ENCODE measurements around the gene AUTS2.

AUTS2 gene

GRCh38 chr7:69825113-69825972 is 227.1 kb downstream of the AUTS2 start:
- DNase-seq: no peak

DNA sequence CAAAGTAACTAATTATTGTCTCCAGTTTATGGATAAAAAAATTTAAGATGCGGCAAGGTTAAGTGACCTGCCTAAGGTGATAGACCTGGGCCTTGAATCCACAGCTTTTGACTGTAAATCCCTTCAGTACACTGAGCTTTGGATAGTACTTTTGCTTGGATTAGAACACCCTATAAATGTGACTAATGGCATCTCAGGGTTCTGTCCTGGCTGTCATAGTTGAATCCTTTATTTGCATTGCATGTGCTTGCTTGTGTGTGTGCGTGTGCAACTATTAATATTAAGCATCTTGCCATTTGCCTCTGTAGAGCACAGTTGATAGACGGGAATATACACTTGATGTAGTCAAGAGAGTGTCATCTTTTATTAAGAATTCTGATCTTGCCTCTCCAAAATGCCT is 228.0 kb downstream of the AUTS2 start:
- DNase-seq: no peak

DNA sequence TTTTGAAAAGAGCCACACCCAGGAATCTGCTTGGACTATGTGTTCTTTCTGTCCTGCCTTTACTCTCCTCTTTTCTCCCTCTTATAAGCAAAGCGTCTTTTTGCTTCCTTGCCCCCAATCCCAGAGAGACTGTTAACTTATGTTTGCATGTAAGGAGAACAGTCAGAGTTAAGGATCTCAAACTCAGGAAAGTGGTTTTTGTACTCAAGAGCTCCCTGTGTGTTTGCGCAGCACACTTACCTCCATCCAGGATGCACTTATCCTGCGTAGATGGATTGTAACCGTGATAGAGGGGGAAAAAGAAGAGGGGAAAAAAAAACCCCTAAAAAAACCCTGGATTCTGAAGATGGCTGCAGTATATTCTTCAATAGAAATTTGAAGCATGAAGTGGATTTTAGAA is 228.9 kb downstream of the AUTS2 start:
- DNase-seq: no peak

GRCh38 chr7:69827558-69827957 is 229.3 kb downstream of the AUTS2 start:
- no peak for DNase-seq

- no peak for DNase-seq
These were observed 234.1 kb downstream of the AUTS2 start for GRCh38 chr7:69832356-69832755.

DNA sequence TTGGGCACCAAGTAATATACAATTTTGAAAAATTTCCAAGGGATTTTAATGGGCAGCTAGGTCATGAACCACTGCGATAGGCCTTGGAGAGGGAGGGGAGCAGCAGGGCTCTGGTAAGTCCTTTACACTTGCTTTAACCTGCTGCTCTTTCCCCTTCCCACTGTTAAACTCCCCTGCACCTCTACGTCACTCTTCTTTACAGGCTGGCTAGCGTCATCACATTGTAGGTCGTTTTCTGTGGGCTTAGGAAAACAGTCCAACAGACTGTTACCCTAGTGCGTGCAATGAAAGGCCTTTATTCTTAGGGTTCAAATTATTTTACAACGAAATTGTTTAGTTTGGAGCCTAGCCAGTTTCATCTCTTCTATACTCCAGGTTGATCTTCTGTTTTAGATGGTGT is 235.7 kb downstream of the AUTS2 start:
- DNase-seq: no peak

- DNase-seq: no peak
These were observed 238.4 kb downstream of the AUTS2 start for GRCh38 chr7:69836702-69837101.

GRCh38 chr7:69837387-69838068 is 239.3 kb downstream of the AUTS2 start:
- DNase-seq: no peak

DNA sequence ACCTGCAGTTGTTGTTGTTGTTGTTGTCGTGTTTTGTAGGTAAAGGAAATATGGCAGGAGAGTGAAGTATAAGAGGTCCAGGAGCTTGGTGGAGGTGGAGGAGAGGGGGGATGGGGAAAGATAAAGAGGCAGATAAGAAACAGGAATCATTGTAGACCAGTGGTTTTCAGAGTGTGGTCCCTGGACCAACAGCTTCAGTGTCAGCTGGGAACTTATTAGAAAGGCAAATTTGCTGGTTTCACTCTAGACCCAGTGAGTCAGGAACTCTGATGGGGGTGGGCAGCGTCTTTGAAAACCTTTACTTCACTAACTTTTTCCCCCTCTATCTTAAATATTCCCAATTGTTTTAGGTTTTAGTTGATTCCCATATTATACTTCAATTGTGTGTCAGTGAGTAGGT is 241.5 kb downstream of the AUTS2 start:
- peak; percentile 54 to 80 for DNase-seq

GRCh38 chr7:69840248-69840647 is 242.0 kb downstream of the AUTS2 start:
- DNase-seq: peak; percentile 57 to 58

- DNase-seq: no peak
These were observed 245.4 kb downstream of the AUTS2 start for GRCh38 chr7:69843653-69844052.

GRCh38 chr7:69844264-69844868 is 246.1 kb downstream of the AUTS2 start:
- no peak for DNase-seq

GRCh38 chr7:69845721-69846495 is 247.6 kb downstream of the AUTS2 start:
- no peak for DNase-seq

GRCh38 chr7:69847921-69848612 is 249.8 kb downstream of the AUTS2 start:
- DNase-seq: peak; percentile 80 to 83

DNA sequence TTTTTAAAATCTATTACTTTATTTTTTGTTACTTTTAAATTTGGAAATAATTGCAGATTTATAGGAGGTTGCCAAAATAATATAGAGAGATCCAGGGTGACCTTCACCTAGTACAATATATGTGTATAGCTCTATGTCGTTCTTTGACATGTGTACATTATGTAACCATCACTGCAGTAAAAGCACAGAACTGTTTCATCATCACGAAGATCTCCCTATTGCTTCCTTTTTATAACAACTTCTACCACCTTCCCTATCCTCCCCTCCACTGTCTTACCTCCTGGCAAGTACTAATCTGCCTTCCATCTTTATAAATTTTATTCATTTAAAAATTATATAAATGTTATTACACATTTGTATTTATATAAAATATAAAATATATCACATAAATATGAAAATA is 251.0 kb downstream of the AUTS2 start:
- DNase-seq: no peak

GRCh38 chr7:69857014-69857413 is 258.7 kb downstream of the AUTS2 start:
- DNase-seq: no peak

- no peak for DNase-seq
These were observed 260.2 kb downstream of the AUTS2 start for GRCh38 chr7:69858471-69858870.

DNA sequence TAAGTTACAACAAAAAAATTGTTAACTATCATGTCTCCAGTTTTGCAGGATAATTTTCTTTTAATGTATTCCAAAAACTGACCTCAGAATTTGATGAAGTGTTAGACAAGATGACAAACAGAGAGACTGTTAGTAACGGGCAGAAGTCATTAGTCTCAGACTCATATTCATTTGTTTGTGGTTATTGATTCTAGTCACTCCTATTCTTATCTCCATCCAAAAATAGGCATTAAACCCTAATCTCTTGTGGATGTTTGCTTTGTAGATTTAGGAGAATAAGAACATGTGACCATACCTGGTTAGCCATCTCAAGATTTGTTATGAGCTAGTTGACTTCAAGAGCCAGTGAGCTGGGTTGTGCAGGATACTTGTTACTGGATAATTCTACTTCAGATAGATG is 261.1 kb downstream of the AUTS2 start:
- no peak for DNase-seq

DNA sequence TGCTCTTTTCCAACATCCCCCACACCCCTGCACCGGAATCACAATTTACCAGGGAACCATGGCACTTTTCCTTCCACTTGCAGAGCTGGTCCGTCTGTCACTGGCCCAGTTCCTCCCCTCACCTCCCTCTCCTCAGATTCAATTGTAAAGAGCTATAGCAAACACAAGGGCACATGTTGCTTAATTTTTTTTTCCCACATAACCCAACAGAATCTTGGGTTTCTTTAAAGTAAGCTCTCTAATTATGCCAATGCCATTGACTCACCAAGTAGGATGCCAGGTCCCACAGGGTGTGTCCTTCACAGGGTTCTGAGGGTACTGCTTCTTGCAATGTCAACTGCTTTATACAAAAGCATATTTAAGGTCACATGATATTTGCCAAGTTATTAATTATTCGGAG is 262.2 kb downstream of the AUTS2 start:
- DNase-seq: no peak

DNA sequence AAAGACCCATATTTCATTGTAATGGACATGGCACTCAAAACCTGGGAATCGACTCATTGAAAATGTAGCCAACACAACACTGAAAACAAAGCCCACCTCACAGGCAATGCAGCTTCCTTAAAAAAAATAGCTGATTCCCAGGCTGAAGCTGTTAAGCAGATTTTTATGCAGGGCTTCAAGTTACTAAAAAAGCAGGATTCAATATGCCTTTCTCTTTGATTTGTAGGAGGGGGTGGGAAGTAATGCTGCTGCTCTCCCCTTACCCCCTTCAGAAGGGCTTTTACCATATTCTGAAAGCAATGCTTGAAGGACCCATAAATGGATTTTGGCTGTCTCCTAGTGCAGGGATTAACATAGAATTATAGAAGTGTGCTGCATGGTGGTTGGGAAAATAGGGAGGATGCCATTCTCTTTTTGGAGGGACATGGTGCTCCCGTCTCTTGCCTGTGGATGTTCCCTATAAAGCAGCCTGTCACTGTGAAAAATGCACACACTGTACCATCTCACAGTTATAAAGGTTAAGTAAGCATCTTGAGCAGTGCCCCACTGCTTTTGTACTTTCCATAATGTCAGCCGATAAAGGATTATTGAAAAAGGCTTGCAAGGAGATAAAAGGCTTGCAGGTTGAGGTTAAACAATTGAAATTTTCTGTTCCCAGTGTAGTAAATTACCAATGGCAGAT is 262.8 kb downstream of the AUTS2 start:
- DNase-seq: no peak

DNA sequence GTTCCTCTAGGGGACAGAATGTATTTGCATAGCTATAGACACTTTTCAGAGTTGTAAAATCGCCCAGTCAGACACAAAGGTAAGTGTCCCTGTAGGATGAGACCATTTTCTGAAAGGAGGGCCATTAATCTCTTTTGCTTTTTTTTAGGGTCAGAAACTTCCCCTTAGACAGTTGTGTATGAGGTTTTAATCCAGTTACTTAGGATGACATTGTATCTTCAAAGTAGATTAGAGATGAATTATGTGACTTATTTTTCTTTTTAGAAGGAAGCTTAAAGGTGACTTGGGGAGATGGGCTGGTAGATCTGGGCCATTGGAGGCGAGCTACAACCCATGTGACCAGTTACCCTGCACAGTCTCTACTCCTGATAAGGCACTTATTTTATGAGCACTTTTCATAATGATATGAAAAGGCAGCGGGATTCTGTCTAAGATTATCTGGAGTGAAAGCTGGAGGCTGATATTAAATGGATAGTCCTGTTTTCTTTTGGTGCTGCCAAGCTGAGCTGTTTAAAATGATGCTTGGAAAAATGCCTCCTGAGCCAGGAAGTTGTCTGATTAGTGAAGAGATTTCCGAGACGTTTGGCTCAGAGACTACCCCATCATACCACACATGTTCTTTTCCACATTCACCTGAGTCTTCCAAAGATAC is 264.3 kb downstream of the AUTS2 start:
- no peak for DNase-seq

Data from NCI-H526 (cell line).